Measurements from ENCODE around the gene GABBR2. TPM values are rescaled to one million over a fixed set of nuclear protein-coding genes. Genes with fewer than 3 reads are reported as not detected.
A peak's percentile ranks its signal among the peaks of the same experiment; 100 is the strongest.

Gene GABBR2
- total RNA-seq, 2 experiments from 2014 or later = not detected

DNA sequence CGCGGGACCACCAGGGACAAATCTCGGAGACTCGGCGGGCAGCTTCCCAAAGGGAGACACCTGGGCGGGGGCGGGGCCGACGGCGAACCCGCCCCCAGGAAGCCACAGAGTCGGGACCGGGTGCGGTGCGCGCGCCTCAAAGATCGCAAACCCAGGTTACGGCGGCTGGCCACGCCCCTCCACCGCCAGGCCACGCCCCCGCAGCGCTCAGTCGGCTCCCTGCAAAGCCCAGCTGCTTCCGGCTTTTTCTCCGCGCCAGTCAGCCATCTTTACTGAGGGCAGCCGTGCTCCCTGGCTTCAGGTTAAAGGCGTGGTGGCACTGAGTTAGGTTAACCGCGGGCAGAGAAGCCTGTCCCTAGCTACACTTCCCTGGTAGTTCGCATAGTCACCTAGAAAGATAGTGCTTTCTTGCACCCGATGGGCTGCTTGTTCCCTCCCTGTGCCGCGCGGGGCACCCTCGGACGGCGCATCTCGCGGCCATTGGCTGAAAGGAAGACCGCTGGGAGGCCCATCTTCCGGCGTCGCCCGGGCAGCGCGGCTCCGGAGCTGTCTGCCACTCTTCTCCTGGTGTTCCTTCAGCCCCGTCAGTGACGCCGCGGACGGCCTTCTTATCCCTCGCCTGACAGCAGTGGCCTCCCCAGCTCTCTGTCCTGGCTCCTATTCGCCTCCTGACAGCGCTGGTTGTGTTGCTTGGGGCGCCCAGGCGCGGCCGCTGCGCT is 453.0 kb downstream of the GABBR2 start, which contains the start of gene TBC1D2:
Gene TBC1D2 (minus strand): TSS at position 72 of the 719 bp plus-strand sequence. CDS start 108 bp downstream, outside the sequence.
- DNase-seq = peak; percentile 98
- intact Hi-C loops (cut with micrococcal nuclease) = loop anchor here (1.0 to 10.0 kb wide), 11 partner anchors 51 to 859 kb away; partner anchors contain the start of genes ANKS6, NANS, NCBP1 and TRIM14
- Mint-ChIP-seq H3K4me1 (ENCODE audit: low read depth) (peaks cover 32% of the 10 kb centered on the region), H3K4me3 (peak within 1 kb of the TSS; percentile 85), H3K27ac (peak within 1 kb of the TSS; percentile 95), H3K27me3 (no peaks in the 10 kb centered on the region), H3K36me3 (no peaks in the 10 kb centered on the region), H3K9me3 (no peaks in the 10 kb centered on the region)
- CTCF ChIA-PET = interaction anchor here (0.6 to 4.3 kb wide), 13 partner anchors 8 to 333 kb away, joined by 3 to 32 read pairs (median 6); partner anchors contain the start of genes CORO2A, TRIM14 and TRMO
- POLR2A ChIA-PET = interaction anchor here (0.6 to 1.9 kb wide), 19 partner anchors 15 to 334 kb away, joined by 3 to 23 read pairs (median 4); partner anchors contain the start of genes ANP32B, CORO2A, NANS and TRIM14

DNA sequence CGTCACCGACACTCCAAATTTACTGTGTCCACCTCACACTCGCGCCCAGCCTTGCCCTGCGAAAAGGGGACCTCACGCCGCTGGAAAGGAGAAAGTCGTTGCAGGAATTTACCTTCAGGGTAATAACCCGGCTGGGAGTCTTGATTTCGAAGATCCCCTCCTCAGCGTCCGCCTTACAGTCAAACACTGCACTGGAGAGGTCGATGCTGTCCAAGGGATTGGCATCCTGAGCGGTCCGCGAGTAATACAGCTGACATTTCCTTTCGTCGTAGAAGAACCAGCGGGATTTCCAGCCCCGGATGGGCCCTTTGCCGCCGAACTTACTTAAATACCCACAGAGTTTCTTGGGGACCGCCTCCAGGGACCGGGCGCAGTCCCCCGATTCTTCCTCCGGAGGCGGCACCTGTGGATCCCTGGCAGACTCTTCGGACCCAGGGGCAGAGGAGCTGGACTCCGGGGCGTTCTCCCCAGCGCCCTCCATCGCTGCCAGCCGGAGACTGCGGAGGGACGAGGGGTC is 453.6 kb downstream of the GABBR2 start:
- DNase-seq = no peak
- ChIA-PET POLR2A (interaction anchor here (0.6 to 1.9 kb wide), 13 partner anchors 44 to 333 kb away, joined by 3 to 23 read pairs (median 4); partner anchors contain the start of genes ANP32B, NANS, TRIM14 and TRMO), CTCF (interaction anchor here (0.6 to 4.3 kb wide), 12 partner anchors 9 to 332 kb away, joined by 3 to 32 read pairs (median 6); partner anchors contain the start of genes CORO2A, TRIM14 and TRMO)
- Mint-ChIP-seq H3K4me1 (ENCODE audit: low read depth) (peaks cover 32% of the 10 kb centered on the region), H3K36me3 (peaks cover 2% of the 10 kb centered on the region), H3K4me3 (peak overlapping the region; percentile 85), H3K9me3 (no peaks in the 10 kb centered on the region), H3K27me3 (no peaks in the 10 kb centered on the region), H3K27ac (peak overlapping the region; percentile 95)
- intact Hi-C loops (cut with micrococcal nuclease) = loop anchor here (1.0 to 10.0 kb wide), 11 partner anchors 50 to 860 kb away; partner anchors contain the start of genes ANKS6, NANS, NCBP1 and TRIM14

DNA sequence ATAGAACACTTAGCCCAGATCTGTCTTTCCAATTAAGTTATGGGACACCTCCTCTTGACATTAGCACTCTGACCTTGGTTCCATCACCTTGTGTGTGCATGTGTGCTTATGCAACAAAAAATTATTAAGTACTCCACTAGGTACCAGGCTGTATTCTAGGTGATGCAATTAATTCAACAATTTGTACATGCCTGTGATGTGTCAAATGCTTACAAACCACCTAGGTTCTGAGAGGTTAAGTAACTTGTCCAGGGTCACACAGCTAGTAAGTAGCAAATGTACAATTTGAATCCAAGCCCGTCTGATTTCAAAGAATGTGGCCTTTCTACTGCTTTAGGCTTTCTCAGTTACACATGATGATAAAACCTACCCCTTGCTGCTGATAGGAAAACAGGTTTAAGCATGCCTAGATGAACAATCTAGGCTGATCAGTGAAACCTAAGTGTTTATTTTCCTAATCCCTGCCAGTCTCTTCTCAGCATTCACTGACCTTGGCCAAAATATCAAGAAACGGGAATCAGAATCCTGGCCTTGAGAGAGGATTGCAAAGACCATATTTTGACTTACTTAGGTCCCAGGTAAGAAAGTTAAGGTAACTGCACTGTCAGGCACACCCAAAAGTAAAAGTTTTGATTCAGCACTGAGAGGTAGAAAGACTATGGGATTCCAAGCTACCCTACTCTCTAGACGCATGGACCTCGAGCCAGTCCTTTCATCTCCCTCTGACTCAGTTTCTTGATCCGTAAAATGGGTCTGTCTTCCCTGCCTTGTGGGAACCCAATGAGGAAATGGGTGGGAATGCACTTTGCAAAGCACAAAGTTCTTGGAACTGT is 454.3 kb downstream of the GABBR2 start:
- no peaks in the 10 kb centered on the region for H3K9me3 Mint-ChIP-seq
- H3K36me3 Mint-ChIP-seq = peaks cover 2% of the 10 kb centered on the region
- no peak overlapping the region for H3K27ac Mint-ChIP-seq
- ChIA-PET CTCF (interaction anchor here (1.8 to 4.3 kb wide), 4 partner anchors 10 to 332 kb away, joined by 5 to 32 read pairs (median 16); partner anchors contain the start of genes TRIM14 and TRMO), POLR2A (interaction anchor here (0.9 to 1.9 kb wide), 5 partner anchors 43 to 197 kb away, joined by 4 to 23 read pairs (median 7); partner anchors contain the start of genes NANS and TRIM14)
- peaks cover 32% of the 10 kb centered on the region for H3K4me1 Mint-ChIP-seq (ENCODE audit: low read depth)
- no peak for DNase-seq
- intact Hi-C loops (cut with micrococcal nuclease) = loop anchor here (1.0 to 10.0 kb wide), 11 partner anchors 50 to 860 kb away; partner anchors contain the start of genes ANKS6, NANS, NCBP1 and TRIM14
- H3K27me3 Mint-ChIP-seq = no peaks in the 10 kb centered on the region
- H3K4me3 Mint-ChIP-seq = peak overlapping the region; percentile 85

DNA sequence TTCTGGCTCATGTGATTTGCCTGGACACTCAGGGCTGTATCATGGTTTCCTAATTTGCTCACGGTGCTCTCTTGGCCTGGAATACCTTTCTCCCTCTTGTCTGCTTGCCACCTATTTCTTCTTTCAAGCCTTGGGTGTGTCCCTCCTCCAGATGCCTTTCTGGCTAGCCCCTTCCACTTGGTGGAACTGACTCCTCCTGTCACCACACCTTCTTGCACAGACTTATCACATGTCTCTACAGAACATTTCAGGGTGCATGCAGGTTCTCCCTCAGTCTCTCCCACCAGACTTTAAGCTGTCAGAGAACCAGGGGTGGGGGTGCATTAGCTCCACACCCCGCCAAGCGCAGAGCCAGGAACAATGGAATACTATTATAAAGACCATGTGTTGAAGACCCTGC is 455.2 kb downstream of the GABBR2 start:
- ChIA-PET POLR2A (no interaction called here), CTCF (interaction anchor here (1.3 kb wide), 1 partner anchor 48 kb away, joined by 3 read pairs; no protein-coding TSS in a partner anchor)
- no peak for DNase-seq
- Mint-ChIP-seq H3K4me3 (no peak overlapping the region), H3K36me3 (peaks cover 2% of the 10 kb centered on the region), H3K27ac (no peak overlapping the region), H3K9me3 (no peaks in the 10 kb centered on the region), H3K4me1 (ENCODE audit: low read depth) (peaks cover 40% of the 10 kb centered on the region), H3K27me3 (no peaks in the 10 kb centered on the region)
- intact Hi-C loops (cut with micrococcal nuclease) = loop anchor here (10.0 kb wide), 2 partner anchors 559 to 861 kb away; partner anchors contain the start of gene XPA

DNA sequence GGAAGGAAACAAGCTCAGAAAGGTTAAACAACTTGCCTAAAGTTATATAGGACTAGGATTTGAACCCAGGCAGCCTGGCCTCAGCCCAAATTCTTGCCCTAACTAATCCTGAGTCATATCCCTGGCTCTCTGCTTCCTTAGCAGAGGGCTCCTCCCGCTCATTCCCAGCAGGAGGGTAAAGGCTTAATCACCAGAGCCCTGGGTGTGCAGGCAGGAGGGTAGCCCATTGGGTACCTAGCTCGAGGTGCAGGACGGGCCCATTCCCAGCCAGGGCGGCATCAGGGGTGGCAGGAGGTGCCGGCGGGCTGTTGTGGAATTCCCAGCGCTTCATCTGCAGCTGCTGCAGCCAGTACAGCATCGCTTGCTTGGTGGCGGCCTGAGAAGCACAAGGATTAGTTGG is 457.2 kb downstream of the GABBR2 start:
- Mint-ChIP-seq H3K27me3 (no peaks in the 10 kb centered on the region), H3K9me3 (no peaks in the 10 kb centered on the region), H3K36me3 (peaks cover 2% of the 10 kb centered on the region), H3K27ac (no peak overlapping the region), H3K4me1 (ENCODE audit: low read depth) (peaks cover 44% of the 10 kb centered on the region), H3K4me3 (no peak overlapping the region)
- ChIA-PET POLR2A (interaction anchor here (0.6 kb wide), 1 partner anchor 330 kb away, joined by 3 read pairs; no protein-coding TSS in a partner anchor), CTCF (interaction anchor here (0.7 to 1.4 kb wide), 3 partner anchors 47 to 539 kb away, joined by 3 to 4 read pairs (median 4); partner anchors contain the start of gene TRIM14)
- no peak for DNase-seq
- intact Hi-C loops (cut with micrococcal nuclease) = loop anchor here (10.0 kb wide), 2 partner anchors 557 to 863 kb away; partner anchors contain the start of gene XPA

DNA sequence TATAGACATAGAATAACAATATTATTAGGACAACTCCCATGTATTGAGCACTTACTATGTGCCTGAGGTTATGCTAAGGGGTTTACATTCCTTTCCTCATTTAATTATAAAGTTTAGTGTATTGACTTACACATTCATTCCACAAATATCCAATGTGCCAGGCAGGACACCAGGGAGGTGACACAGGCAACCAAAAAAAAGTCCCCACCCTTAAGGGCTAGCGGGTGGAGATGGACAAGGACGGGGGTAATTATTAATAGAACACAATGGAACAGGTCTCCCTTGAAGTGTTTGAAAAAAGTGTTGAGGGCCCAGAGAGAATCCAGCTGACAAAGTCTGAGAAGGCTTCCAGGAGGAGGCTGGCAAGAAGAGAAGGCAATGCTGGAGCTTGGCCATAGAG is 459.0 kb downstream of the GABBR2 start:
- no peaks in the 10 kb centered on the region for H3K9me3 Mint-ChIP-seq
- ChIA-PET POLR2A (no interaction called here), CTCF (no interaction called here)
- DNase-seq = no peak
- no peak overlapping the region for H3K4me3 Mint-ChIP-seq
- no peak overlapping the region for H3K27ac Mint-ChIP-seq
- H3K27me3 Mint-ChIP-seq = no peaks in the 10 kb centered on the region
- H3K36me3 Mint-ChIP-seq = peaks cover 2% of the 10 kb centered on the region
- intact Hi-C loops (cut with micrococcal nuclease) = loop anchor here (10.0 kb wide), 2 partner anchors 555 to 865 kb away; partner anchors contain the start of gene XPA
- H3K4me1 Mint-ChIP-seq (ENCODE audit: low read depth) = peaks cover 43% of the 10 kb centered on the region

DNA sequence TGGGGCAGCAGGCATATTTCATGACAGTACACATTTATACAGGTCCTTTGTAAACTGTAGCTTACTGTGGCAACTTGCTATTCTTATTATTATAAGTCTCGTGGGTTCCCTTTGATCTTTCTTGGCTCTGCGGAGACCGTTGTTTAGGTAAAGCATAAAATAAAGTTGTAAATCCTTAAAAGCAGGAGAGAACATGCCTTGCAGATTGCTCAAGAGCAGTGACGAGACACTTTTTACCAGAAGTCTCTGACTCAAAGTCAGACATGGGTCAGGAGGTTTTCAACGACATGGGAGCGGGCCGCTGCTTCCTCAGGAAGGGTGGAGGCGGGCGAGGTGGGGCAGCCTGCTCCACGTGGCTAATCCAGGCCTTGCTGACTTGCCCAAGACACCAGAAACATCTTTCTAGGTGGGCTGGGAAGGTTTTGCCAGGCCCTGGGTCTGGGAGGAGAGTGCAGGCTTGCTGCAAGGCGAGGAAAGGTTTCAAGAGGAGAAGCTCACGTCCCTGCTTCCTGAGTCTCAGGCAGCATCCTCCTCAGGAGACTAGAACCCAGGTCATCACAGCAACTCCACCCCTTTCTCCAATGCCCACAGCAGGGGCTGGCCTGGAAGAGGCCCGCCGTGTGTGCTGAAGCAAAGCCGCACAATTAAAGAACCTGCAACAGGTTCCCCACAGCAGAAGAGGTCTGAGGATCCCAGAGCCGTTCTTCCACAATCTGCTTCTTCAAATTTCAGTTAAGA is 459.8 kb downstream of the GABBR2 start:
- peak overlapping the region; percentile 77 for H3K27ac Mint-ChIP-seq

DNA sequence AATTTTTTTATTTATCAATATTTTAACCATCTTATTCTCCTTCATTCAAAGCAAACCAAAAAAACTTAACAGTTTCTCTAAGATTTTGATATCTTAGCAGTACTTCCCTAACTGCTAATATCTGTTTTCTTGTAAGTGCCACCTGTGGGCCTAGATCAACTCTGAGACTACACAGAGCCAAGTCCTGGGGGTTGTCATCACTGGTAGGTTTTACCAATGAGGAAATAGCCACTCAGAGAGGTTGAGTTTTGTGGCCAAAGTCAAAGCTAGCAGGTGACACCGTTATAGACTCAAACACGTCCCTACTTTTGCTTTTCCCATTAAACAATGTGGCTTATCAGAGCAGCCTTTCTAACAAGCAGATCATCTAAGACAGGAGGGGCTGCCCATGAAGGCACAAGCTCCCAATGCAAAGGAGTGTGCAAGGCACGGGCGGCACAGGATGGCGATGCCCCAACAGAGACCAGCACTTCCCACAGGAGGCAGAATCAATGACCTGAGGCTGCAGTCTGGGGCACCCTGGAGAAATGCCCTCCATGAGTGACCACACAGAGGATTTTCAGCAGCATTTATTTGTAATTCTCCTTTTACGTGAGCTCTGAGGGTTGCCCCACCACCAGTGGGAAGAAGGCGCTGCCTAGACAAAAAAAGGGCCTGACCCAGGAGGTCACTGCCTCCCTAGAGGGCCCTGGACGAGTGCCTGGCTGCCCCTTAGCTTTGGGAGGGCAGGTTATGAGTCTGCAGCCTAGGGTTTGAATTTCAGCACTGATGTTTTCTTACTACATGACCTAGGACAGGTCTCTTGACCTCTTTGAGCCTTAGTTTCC is 460.7 kb downstream of the GABBR2 start:
- no peak for DNase-seq
- peak overlapping the region; percentile 77 for H3K27ac Mint-ChIP-seq
- H3K36me3 Mint-ChIP-seq = peaks cover 2% of the 10 kb centered on the region
- H3K4me1 Mint-ChIP-seq (ENCODE audit: low read depth) = peaks cover 26% of the 10 kb centered on the region
- H3K9me3 Mint-ChIP-seq = no peaks in the 10 kb centered on the region
- ChIA-PET POLR2A (no interaction called here), CTCF (interaction anchor here (1.2 kb wide), 1 partner anchor 11 kb away, joined by 3 read pairs; no protein-coding TSS in a partner anchor)
- no peak overlapping the region for H3K4me3 Mint-ChIP-seq
- no peaks in the 10 kb centered on the region for H3K27me3 Mint-ChIP-seq
- intact Hi-C loops (cut with micrococcal nuclease) = no loop called here

More for the DNA sequence above, 459.8 kb downstream of the GABBR2 start:
- POLR2A ChIA-PET = no interaction called here
- Mint-ChIP-seq H3K4me1 (ENCODE audit: low read depth) (peaks cover 35% of the 10 kb centered on the region), H3K4me3 (no peak overlapping the region), H3K9me3 (no peaks in the 10 kb centered on the region), H3K27me3 (no peaks in the 10 kb centered on the region), H3K36me3 (peaks cover 2% of the 10 kb centered on the region)
- CTCF ChIA-PET = interaction anchor here (1.2 kb wide), 1 partner anchor 12 kb away, joined by 3 read pairs; no protein-coding TSS in a partner anchor
- intact Hi-C loops (cut with micrococcal nuclease) = no loop called here
- DNase-seq = peak; percentile 68

DNA sequence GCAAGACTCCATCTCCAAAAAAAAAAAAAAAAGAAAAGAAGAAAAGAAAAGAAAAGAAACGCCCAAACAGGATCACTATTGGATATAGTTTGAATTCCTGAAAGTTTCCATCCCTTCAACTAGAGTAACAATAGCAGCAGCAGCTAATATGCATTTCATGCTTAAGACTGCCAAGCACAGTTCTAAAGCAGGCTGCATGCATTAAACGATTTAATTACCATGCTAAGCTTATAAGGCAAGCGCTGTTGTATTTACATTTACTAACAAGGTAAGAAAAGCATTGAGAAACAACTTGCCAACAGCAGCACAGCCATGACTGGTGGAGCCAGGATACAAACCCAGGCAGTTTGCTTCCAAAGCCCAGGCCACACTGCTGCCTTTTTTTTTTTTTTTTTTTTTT is 466.3 kb downstream of the GABBR2 start:
- CTCF ChIA-PET = interaction anchor here (1.1 kb wide), 1 partner anchor 16 kb away, joined by 5 read pairs; no protein-coding TSS in a partner anchor
- H3K27ac Mint-ChIP-seq = no peak overlapping the region
- intact Hi-C loops (cut with micrococcal nuclease) = no loop called here
- POLR2A ChIA-PET = no interaction called here
- H3K9me3 Mint-ChIP-seq = no peaks in the 10 kb centered on the region
- H3K4me3 Mint-ChIP-seq = no peak overlapping the region
- DNase-seq = no peak
- peaks cover 5% of the 10 kb centered on the region for H3K4me1 Mint-ChIP-seq (ENCODE audit: low read depth)
- H3K36me3 Mint-ChIP-seq = no peaks in the 10 kb centered on the region
- no peaks in the 10 kb centered on the region for H3K27me3 Mint-ChIP-seq

Data from activated CD4-positive, alpha-beta memory T cell treated with anti-CD3 and anti-CD28 coated beads for 36 hours (primary cell).